Natural killer cell treated with Interleukin-12 subunit alpha and Interleukin-12 subunit beta and Interleukin-15 and Interleukin-18, amount 100 ng/mL, for 72 hours (primary cell): ENCODE measurements around the gene TUBA3D. TPM values are rescaled to one million over a fixed set of nuclear protein-coding genes. Genes with fewer than 3 reads are reported as not detected.
A peak's percentile ranks its signal among the peaks of the same experiment; 100 is the strongest.
"Not testable (repeated sequence)": the region's sequence is repeated elsewhere in the genome, so short reads cannot be mapped to it uniquely, and the experiment has no call there.

ENCODE experiments used
- ATAC-seq, 2 donors: fragments of 150-1000 bp; cut with Tn5 transposase in 1 of 2; sonication (Bioruptor Pico), chemical (Tn5 transposase) in 1 of 2; 2 replicates each; pipeline ENCODE4 v1.10.0; 2021
- DNase-seq: peaks from one replicate; pipeline ENCODE4 v3.0.0; 2022; ENCODE audit warnings: low spot score
- H3K27ac Mint-ChIP-seq, 2 donors: 1 replicate in 1 of 2; 2 replicates in 1 of 2; pipeline ENCODE4 v1.8.0; 2022; ENCODE audit warnings: mixed read lengths in 2 of 2, mild to moderate bottlenecking in 1 of 2, moderate library complexity in 1 of 2
- H3K27me3 Mint-ChIP-seq, 2 donors: 1 replicate in 1 of 2; 2 replicates in 1 of 2; pipeline ENCODE4 v1.8.0; 2022; ENCODE audit warnings: mixed read lengths in 2 of 2
- H3K36me3 Mint-ChIP-seq: one replicate; pipeline ENCODE4 v1.8.0; 2022; ENCODE audit warnings: mixed read lengths
- H3K4me1 Mint-ChIP-seq, 2 donors: 1 replicate in 1 of 2; 2 replicates in 1 of 2; pipeline ENCODE4 v1.8.0; 2022; ENCODE audit warnings: low read depth in 2 of 2, mixed read lengths in 2 of 2, mild to moderate bottlenecking in 1 of 2
- H3K4me3 Mint-ChIP-seq: one replicate; pipeline ENCODE4 v1.8.0; 2022; ENCODE audit warnings: mixed read lengths
- H3K9me3 Mint-ChIP-seq: 2 replicates; pipeline ENCODE4 v1.8.0; 2022; ENCODE audit warnings: mixed read lengths
- total RNA-seq, 2 donors: library from RNA; stranded (reverse); gene quantifications; one replicate each; pipeline ENCODE4 v1.2.3, GENCODE V29; 2022

Gene TUBA3D
- total RNA-seq, 2 donors from 2014 or later = not detected

DNA sequence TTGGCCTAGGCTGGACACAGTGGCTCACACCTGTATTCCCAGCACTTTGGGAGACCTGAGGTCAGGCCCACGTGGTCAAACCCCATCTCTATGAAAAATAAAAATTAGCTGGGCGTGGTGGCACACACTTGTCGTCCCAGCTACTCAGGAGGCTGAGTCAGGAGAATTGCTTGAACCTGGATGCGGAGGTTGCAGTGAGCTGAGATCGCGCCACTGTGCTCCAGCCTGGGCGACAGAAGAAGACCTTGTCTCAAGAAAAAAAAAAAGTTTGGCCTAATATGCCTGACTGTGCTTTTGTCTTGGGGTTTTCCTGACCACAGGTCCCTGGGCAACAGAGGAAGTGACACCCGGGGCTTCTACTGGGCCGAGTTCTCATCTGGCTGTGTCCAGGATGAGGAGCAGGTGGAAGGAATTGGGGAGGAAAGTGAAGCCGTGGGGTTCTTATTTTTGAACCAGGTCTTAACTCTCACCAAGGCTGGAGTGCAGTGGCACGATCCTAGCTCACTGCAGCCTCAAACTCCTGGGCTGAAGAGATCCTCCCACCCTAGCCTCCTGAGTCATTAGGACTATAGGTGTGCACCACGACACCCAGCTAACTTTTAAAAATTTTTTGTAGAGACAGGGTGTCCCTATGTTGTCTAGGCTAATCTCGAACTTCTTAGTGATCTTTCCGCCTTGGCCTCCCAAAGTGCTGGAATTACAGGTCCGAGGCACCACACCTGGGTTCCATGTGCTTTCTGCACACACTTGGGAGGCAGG lies 38.7 kb downstream of the TUBA3D start:
- peak overlapping the region; percentile 71 to 72 for H3K27ac Mint-ChIP-seq
- not testable (repeated sequence) for H3K36me3 Mint-ChIP-seq, H3K9me3 Mint-ChIP-seq, H3K27me3 Mint-ChIP-seq, DNase-seq
- H3K4me3 Mint-ChIP-seq = peak overlapping the region; percentile 42
- H3K4me1 Mint-ChIP-seq = peaks cover 20 to 21% of the 10 kb centered on the region in 2 donors
- ATAC-seq = peak; percentile 64 to 82

DNA sequence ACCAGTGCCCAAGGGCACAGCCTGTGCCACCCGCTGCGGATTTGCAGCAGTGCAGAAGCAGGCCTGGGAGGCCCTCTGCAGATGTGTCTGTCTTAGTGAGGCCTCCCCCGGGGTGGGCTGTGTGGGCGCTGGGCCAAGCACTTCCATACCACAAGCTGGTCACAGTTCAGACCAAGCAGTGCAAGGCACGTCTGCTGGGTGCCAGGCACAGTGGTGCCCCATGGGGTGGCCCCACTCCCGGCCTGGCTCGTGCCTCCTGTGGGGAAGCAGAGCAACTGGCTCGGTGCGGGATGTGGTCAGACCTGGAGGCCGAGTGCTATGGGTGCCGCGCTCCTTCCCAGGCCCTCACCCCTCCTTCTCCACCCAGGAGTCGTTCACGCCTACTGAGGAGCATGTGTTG lies 39.3 kb downstream of the TUBA3D start:
- peak; percentile 31 to 41 for ATAC-seq
- Mint-ChIP-seq H3K27ac (peak overlapping the region in 1 of 2 donors; percentile 71), H3K4me1 (peaks cover 20 to 21% of the 10 kb centered on the region in 2 donors)
- not testable (repeated sequence) for DNase-seq, H3K36me3 Mint-ChIP-seq, H3K9me3 Mint-ChIP-seq, H3K27me3 Mint-ChIP-seq, H3K4me3 Mint-ChIP-seq

DNA sequence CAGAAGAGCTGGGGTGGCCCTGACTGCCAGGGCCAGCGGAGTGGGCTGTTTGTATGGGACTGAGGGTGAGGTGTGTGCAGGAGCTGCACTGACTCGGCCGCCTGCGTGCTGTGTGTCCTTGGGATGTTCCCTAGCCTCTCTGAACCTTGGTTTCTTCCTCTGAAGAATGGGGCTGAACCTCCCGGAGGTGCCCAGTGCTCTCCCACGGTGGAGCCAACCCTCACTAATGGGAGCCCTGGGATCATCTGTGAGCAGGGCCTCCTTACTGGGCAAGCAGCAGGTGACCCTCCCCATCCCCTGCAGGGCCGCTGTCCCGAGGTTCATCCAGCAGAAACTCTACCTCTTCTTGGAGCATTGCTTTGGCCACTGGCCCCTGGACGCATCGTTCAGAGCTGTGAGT lies 40.1 kb downstream of the TUBA3D start:
- Mint-ChIP-seq H3K4me1 (peaks cover 20 to 21% of the 10 kb centered on the region in 2 donors), H3K36me3 (no peaks in the 10 kb centered on the region), H3K4me3 (no peak overlapping the region), H3K9me3 (no peaks in the 10 kb centered on the region), H3K27ac (no peak overlapping the region), H3K27me3 (no peaks in the 10 kb centered on the region)
- DNase-seq (no peak), ATAC-seq (no peak)

DNA sequence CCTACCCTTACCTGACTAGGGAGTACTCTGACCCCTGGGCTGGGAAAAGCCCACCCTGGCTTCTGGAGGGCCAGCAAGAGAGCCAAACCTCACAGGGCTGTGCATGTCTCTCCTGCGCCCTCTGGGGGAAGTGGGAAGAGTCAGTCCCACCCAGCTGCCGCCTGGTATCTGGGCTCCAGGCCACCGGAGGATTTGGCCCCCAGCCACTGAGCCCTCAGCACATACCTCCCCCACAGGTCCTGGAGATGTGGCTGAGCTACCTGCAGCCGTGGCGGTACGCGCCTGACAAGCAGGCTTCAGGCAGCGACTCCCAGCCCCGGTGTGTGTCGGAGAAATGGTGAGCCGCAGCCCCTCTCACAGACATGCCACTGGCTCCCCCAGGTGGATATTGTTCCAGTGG lies 40.7 kb downstream of the TUBA3D start:
- DNase-seq, H3K36me3 Mint-ChIP-seq, H3K4me3 Mint-ChIP-seq, H3K27ac Mint-ChIP-seq, H3K9me3 Mint-ChIP-seq, ATAC-seq, H3K27me3 Mint-ChIP-seq: not testable (repeated sequence)
- H3K4me1 Mint-ChIP-seq = peaks cover 20 to 21% of the 10 kb centered on the region in 2 donors

DNA sequence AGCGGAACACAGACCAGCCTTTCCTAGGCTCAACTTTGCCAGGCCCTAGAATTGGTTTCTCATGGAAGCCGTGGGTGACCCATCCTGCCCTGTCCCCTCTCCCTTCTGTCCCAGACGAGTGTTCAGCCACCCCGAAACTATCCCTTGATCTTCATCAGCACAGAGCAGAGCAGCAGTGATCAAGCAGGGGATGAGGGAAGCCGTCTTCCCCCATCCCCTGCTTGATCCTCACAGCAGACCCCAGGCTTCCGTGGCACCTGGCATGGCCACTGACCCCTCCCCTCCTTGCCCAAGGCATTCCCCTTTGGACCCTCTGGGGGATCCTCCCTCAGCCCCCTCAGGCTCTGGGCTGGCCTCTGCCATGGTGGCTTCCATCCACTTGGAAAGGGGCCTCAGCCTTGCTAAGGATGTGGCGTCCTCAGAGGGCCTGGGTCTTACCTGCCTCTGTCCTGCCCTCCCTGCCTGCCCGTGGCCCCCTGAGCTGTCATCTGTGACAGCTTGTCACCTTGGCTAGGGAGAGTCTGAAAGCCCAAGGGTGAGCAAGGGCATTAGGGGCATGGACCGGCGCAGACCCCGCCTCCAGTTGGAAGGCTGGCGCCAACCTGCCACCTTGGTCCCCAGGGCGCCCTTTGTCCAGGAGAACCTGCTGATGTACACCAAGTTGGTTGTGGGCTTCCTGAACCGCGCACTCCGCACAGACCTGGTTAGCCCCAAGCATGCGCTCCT lies 41.4 kb downstream of the TUBA3D start:
- no peaks in the 10 kb centered on the region for H3K36me3 Mint-ChIP-seq
- DNase-seq (no peak), ATAC-seq (no peak)
- H3K4me3 Mint-ChIP-seq = no peak overlapping the region
- no peaks in the 10 kb centered on the region for H3K27me3 Mint-ChIP-seq
- peaks cover 18 to 19% of the 10 kb centered on the region in 2 donors for H3K4me1 Mint-ChIP-seq
- no peak overlapping the region for H3K27ac Mint-ChIP-seq
- no peaks in the 10 kb centered on the region for H3K9me3 Mint-ChIP-seq

DNA sequence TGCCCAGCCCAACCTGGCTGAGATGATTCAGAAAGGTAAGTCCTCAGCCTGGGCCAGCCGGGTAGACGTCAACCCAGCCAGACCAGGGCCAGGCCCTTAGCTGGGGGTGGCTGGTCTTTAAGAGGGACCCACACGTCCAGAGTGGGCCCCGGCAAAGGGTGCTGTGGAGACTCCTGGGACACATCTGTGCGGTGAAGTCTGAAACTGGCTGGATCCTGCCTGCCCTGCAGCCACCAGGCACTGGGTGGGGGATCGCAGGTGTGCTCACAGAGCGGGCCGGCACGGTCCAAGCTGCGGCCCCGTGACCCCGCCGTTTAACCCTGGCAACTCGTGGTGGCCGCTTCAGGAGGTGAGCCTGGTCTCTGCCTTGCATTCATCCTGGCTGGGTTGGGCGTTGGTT lies 41.9 kb downstream of the TUBA3D start:
- not testable (repeated sequence) for H3K27me3 Mint-ChIP-seq, H3K27ac Mint-ChIP-seq

DNA sequence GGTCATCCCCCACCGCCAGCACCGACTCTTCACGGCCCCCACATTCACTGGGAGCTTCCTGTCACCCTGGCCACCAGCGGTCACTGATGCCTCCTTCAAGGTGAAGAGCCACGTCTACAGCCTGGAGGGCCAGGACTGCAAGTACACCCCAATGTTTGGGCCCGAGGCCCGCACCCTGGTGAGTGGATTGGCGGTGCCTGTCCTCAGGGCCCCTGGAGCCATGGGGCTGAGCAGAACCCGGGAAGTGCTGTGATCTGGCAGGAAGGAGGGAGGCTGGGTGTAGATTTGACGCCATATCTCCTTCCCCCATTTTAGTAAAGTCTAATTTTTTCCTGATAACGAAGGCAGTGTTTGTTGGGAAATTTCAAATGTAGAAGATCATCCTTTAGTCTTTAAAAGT lies 42.6 kb downstream of the TUBA3D start:
- not testable (repeated sequence) for ATAC-seq, H3K27ac Mint-ChIP-seq, DNase-seq, H3K4me3 Mint-ChIP-seq, H3K9me3 Mint-ChIP-seq, H3K36me3 Mint-ChIP-seq, H3K27me3 Mint-ChIP-seq
- peaks cover 15% of the 10 kb centered on the region in 2 donors for H3K4me1 Mint-ChIP-seq

More for the DNA sequence above, 41.9 kb downstream of the TUBA3D start:
- not testable (repeated sequence) for ATAC-seq, H3K4me3 Mint-ChIP-seq, H3K9me3 Mint-ChIP-seq, H3K36me3 Mint-ChIP-seq, DNase-seq
- H3K4me1 Mint-ChIP-seq = peaks cover 15% of the 10 kb centered on the region in 2 donors

DNA sequence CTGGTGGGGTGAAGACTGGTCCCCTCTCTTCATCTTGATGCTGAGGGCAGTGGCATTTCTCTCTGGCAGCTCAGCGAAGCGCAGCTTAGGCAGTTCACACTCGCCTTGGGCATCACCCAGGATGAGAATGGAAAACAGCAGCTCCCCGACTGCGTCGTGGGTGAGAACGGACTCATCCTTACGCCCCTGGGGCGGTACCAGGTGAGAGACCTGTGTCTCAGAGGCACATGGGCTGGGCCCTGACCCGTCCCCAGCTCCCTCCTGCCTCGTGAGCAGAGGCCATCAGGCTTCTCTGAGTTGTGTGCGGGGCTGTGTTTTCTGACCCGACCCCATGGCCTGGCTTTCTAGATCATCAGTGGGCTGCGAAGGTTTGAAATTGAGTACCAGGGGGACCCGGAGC lies 43.5 kb downstream of the TUBA3D start:
- DNase-seq (no peak), ATAC-seq (no peak)
- no peaks in the 10 kb centered on the region for H3K36me3 Mint-ChIP-seq
- no peaks in the 10 kb centered on the region for H3K27me3 Mint-ChIP-seq
- H3K4me3 Mint-ChIP-seq = no peak overlapping the region
- peaks cover 7 to 9% of the 10 kb centered on the region in 2 donors for H3K4me1 Mint-ChIP-seq
- no peak overlapping the region for H3K27ac Mint-ChIP-seq
- no peaks in the 10 kb centered on the region for H3K9me3 Mint-ChIP-seq

DNA sequence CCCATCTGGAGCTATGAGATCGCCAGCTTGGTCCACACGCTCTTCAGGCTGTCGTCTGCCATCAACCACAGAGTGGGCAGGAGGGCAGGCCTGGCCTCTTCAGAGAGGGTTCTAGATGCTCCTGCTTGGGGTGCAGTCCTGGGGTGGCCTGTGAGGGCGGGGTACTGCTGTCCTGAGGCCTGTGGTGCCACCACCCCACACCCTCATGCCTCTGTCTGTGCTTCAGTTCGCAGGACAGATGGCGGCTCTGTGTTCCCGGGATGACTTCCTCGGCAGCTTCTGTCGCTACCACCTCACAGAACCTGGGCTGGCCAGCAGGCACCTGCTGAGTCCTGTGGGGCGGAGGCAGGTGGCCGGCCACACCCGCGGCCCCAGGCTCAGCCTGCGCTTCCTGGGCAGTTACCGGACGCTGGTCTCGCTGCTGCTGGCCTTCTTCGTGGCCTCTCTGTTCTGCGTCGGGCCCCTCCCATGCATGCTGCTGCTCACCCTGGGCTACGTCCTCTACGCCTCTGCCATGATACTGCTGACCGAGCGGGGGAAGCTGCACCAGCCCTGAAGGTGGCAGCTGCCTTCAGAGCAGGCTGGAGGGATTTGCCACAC lies 44.1 kb downstream of the TUBA3D start:
- not testable (repeated sequence) for H3K36me3 Mint-ChIP-seq, DNase-seq, H3K27me3 Mint-ChIP-seq, H3K27ac Mint-ChIP-seq, ATAC-seq, H3K9me3 Mint-ChIP-seq, H3K4me3 Mint-ChIP-seq, H3K4me1 Mint-ChIP-seq

DNA sequence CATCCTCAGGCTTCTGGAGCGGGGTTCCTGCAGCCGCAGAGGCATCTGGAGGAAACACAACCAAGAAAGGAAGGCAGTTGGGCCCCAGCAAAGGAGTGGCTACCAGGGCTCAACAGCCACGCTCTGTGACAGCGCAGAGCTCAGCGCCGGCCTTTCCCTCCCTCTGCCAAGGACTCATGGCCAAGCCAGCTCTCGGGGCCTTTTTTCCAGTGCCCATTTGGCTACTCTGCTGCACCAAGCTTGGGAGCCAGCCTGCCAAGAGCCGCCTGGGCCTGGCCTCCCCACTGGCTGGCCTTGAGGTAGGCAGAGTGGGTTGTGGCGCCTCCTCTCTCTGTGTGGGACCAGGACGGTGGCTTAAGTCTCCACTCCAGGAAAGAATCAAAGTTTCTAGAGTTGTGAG lies 44.6 kb downstream of the TUBA3D start:
- no peaks in the 10 kb centered on the region for H3K36me3 Mint-ChIP-seq
- H3K27ac Mint-ChIP-seq = no peak overlapping the region
- DNase-seq (no peak), ATAC-seq (no peak)
- H3K9me3 Mint-ChIP-seq = no peaks in the 10 kb centered on the region
- no peak overlapping the region for H3K4me3 Mint-ChIP-seq
- peaks cover 0 to 2% of the 10 kb centered on the region in 2 donors for H3K4me1 Mint-ChIP-seq
- H3K27me3 Mint-ChIP-seq = no peaks in the 10 kb centered on the region

DNA sequence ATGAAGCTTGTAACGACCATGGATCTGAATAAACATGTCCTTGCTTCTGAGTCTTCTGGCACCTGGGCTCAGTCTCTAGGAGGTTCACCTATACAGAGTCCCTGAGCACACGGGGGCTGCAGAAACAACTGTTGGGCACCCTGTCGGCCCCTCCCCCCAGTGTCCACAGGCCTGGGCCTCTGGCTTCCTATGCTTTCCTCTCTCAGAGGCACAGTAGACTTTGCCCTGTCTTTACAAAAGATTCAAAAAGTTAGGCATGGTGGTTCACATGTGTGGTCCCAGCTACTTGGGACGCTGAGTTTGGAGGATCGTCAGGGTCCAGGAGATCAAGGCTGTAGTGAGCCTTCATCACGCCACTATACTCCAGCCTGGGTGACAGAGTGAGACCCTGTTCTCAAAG lies 45.6 kb downstream of the TUBA3D start:
- not testable (repeated sequence) for H3K9me3 Mint-ChIP-seq, H3K4me1 Mint-ChIP-seq, ATAC-seq, H3K27me3 Mint-ChIP-seq, H3K27ac Mint-ChIP-seq, DNase-seq, H3K36me3 Mint-ChIP-seq, H3K4me3 Mint-ChIP-seq

DNA sequence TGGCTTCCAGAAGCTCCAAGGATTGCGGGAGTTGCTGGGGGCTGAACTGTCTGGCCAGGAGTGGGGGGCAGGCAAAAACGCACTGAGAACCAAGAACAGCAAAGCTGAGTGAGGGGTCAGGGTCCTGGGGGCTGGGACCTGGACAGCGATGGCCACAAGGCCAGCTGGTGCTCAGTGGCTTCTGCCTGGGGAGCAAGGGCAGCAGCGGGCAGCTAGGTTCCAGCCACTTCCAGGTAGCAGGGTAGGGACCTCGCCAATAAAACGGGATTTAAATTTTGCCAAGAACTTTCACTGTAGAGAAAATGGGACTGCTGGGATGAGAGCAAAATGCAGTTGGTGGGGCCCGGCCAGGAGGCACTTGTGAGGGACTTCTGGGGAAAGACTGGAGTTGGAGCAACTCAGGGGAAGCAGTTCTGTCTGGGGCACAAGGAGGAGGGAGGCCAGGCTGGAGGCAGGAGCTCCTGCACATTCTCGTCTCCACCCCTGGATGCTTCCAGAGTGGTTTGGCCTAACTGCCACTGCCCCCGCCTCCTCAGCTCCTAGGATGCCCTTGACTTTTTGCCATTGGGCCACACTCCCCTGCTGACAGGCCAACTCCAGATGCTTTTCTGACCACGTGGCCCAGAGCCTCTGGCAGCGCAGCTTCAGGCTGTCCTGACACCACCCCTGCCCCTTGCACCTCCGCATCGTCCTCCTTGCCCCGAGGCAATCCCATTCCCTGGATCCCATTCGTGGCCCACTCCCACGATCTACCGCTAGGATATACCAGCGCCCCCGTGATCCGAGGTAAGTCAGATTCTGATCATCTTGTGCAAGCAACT lies 46.3 kb downstream of the TUBA3D start:
- no peak for DNase-seq
- no peak overlapping the region for H3K27ac Mint-ChIP-seq
- H3K4me1 Mint-ChIP-seq = peaks cover 5% of the 10 kb centered on the region in 2 donors
- H3K9me3 Mint-ChIP-seq = no peaks in the 10 kb centered on the region
- no peak for ATAC-seq
- no peaks in the 10 kb centered on the region for H3K27me3 Mint-ChIP-seq
- no peaks in the 10 kb centered on the region for H3K36me3 Mint-ChIP-seq
- no peak overlapping the region for H3K4me3 Mint-ChIP-seq

DNA sequence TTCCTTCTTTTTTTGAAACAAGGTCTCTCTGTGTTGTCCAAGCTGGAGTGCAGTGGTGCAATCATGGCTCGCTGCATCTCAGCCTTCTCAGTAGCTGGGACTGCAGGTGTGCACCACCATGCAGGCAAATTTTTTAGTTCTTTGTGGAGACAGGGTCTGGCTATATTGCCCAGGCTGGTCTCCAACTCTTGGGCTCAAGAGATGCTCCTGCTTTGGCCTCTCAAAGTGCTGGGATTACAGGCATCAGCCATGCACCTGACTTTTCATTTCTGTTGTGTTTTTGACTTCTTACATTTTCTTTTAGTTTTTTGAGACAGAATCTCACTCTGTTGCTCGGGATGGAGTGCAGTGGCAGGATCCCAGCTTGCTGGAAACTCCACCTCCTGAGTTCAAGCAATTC lies 49.3 kb downstream of the TUBA3D start:
- DNase-seq, ATAC-seq, H3K36me3 Mint-ChIP-seq, H3K27me3 Mint-ChIP-seq, H3K9me3 Mint-ChIP-seq, H3K4me3 Mint-ChIP-seq: not testable (repeated sequence)
- Mint-ChIP-seq H3K27ac (peak overlapping the region in 1 of 2 donors; percentile 62), H3K4me1 (peaks cover 14 to 16% of the 10 kb centered on the region in 2 donors)
